SW480 (cell line): ENCODE measurements around the gene HM13.
"Not testable (repeated sequence)": the region's sequence is repeated elsewhere in the genome, so short reads cannot be mapped to it uniquely, and the experiment has no call there.

Experiments
- DNase-seq: peaks from one replicate; pipeline ENCODE4 v3.0.0-alpha.2; 2016; ENCODE audit warnings: low spot score

The HM13 gene

DNA sequence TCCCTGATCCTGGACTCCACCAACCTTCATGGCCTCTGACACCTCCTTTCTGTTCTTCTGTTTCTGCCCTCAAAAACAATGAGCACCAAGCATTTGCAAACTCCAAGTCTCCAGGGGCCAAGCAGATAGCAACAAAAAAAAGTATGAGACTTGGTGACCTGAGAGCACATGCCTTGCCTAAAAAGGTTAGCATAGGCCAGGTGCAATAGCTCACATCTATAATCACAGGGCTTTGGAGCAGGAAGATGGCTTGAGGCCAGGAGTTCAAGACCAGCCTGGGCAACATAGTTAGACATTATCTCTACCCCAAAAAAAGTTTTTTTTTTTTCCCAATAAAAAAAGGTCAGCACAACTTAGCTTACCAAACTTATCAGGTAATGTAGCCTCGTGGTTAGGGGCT is 13.7 kb upstream of the HM13 start:
- DNase-seq = no peak

DNA sequence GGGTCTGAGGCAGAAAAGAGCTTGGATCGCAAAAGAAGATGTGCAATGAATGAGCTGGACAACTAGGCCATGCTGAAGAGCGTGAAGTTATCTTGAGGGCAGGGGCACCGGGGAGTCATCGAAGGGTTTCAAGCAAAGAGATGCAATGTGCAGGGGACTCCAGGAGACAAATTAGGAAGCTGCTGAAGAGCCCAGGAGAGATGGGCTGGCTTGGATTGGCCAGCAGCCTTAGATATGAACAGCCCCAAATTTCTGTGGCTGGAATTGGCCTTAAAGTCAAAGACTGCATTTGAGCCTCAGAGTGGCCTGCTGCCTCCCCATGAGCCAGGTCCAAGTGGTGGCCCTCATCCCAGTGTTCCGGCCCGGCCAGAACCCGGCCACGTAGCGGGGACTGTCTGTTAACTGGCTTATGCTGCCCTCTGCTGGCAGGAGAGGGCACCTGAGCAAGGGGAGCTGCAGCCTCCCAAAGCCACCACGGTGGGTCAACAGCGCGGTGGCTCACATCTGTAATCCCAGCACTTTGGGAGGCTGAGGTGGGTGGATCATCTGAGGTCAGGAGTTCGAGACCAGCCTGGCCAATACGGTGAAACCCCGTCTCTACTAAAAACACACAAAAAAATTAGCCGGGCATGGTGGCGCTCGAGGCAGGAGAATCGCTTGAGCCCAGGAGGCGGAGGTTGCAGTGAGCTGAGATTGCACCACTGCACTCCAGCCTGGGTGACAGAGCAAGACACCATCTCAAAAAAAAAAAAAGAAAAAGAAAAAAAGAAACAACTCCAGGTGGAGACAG is 11.2 kb upstream of the HM13 start:
- peak; percentile 80 for DNase-seq

DNA sequence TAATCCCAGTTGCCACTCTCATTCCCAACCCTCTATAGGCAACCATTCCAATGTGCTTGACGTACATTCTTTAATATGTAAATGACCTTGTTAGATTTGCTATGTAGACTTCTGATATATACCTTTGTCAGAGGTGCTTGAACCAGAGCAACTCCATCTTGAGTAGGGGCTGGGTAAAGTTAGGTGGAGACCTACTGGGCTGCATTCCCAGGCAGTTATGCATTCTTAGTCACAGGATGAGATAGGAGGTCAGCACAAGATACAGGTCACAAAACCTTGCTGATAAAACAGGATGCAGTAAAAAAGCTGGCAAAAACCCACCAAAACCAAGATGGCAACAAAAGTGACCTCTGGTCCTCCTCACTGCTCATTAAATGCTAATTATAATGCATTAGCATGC is 8.3 kb upstream of the HM13 start:
- DNase-seq = no peak

DNA sequence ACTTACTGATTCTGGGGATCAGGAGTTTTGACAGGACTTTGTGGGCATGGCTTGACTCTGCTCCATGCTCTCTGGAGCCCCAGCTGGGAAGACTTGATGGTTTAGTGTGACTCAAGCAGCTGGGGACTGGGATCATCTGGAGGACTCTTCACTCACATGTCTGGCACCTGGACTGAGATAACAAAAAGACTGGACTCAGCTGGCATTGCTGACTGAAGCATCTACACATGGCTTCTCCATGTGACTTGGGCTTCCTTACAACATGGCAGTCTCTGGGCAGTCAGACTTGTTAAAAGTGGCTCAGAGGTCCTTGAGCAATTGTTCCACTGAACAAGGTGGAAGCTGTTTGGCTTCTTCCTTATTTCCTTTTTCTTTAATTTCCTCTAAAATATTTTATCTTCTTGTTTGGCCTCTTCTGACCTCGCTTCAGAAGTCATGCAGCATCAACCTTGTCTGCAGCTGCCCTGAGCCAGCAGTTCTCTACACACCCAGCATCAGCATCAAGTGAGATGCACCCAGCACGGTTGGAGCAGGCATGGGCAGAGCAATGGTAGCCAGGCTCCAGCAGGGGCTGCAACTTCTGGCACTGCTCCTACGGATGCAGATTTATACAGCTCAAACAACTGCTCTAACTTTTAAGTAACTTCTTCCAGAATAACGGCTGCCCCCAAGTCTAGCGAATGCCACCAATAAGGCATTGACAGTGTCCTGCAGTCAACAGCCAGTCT is 5.6 kb upstream of the HM13 start:
- DNase-seq = no peak

DNA sequence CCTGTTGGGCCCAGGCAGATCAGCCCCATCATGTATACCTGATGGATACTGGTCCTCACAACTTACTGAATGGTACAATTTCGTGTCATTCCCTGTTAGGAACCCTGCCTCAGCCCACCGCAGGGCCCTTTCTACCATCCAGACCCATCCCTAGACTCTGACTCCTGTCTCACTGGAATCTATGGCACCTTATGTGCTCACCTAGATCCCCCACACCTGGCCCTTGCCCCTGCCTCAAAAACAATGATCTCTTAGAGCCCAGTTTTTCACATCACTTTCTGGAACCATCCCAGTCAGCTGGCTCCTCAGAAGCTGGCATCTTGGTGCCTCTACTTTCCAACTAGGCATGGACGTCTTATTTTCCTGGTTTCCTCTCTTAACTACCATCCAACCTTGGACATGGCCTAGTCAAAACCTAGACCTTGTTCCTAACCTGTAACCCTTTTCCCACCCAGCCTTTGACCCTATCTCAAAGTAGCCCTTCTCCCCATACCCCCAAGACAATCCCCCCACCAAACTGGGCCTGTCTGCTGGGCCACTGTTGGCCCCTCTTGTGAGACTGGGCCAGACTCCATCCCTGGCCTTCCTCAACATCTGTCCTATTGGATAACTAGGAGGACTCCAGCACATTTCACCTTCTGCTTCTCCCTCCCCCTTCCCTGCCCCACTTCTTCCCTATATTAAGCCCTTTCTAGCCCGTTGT is 981 bp downstream of the HM13 start:
- no peak for DNase-seq

DNA sequence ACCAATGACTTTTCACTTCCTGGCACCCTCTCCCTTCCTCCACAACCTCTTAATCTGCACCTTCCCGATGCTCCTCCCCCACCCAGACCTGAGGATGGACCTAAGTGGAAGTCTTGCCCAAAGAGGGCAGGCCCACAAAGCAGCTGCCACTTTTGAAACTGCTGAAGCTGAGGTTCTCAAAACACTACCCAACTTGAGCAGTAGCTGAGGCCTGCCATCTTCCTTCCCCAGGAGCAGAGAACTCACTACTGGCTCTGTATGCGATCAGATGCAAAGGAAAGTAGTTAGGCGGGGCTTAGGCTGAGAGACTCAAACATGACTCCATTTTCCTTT is 1.5 kb downstream of the HM13 start:
- DNase-seq = no peak

DNA sequence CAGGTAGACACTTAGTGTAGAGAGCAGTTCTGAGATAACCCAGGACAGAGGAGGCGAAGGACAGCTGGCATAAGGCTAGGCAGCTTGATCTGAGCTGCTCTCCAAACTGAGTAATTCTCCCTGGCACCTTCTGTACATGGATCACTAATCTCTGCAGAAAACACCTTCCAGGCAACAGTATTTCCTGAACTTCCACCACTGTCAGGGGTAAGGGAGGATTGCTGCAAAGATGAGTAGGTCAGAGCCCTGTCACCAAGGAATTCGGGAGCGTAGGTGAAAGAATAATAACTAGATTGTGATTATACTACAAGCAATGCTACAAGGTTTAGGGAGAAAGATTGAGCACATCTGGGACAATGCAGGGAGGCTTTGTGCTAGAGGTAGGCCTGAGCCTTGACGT is 1.9 kb downstream of the HM13 start:
- no peak for DNase-seq

DNA sequence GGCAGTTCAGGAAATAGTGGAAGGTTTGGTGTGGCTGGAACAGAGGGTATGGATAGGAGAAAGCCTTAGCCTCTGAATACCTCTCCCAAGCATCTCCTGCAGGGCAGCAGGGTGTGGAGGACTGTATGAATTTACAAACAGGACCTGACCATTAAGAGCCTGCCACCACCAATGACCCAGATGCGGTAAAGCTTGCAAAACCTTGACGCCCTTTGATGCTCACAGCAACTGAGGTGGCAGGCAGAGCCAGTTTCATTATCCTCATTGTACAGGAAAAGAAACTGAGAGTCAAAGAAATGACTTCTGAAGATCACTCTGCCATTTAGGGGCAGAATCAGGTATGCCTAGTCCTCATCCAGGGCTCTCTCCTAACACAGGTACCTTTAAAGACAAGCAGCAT is 2.4 kb downstream of the HM13 start:
- no peak for DNase-seq

DNA sequence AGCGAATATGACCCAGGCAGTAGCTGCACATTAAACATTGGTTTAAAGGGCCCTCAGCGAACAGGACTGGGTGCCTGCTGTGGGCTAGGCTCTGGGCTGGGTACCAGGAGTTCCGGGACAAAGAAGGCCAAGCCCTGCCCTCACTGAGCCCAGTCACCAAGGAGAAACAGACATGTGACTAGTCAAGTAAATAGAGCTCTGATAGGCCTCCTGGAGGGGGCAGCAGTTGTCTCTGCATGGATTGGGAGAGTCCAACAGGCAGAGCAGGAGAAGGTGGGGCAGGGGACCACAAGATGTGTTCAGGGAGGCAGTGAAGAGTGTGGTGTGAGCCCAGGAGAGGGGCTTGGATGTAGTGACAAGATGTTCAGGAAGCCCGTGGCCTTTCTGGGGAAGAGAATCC is 3.1 kb downstream of the HM13 start:
- peak; percentile 40 for DNase-seq

DNA sequence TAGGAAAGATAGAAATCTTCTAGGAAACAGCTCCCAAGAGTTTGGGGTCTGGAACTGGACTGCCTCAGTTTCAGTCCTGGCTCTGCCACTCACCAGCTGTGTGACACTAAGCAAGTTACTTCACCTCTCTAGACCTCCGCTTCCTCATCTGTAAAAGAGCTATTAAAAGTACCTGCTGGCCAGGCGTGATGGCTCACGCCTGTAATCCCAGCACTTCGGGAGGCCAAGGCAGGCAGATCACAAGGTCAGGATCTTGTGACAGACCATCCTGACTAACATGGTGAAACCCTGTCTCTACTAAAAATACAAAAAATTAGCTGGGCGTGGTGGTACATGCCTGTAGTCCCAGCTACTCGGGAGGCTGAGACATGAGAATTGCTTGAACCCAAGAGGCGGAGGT is 7.0 kb downstream of the HM13 start:
- DNase-seq = not testable (repeated sequence)

DNA sequence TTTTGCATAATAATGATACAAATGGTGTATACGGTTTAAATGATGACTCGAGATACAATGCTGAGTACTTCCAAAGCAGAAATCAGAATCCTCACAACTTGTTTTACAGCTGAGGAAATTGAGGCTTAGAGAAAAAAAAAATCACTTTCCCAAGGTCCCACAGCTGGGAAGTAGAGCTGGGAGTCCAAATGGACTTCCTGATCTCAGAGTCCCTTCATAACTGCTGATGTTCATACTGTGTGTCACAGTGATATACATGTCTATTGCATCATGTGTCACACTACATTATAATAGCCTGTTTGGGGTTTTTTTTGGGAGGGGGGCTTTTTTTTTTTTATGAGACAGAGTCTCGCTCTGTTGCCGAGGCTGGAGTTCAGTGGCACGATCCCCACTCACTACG is 8.5 kb downstream of the HM13 start:
- no peak for DNase-seq

DNA sequence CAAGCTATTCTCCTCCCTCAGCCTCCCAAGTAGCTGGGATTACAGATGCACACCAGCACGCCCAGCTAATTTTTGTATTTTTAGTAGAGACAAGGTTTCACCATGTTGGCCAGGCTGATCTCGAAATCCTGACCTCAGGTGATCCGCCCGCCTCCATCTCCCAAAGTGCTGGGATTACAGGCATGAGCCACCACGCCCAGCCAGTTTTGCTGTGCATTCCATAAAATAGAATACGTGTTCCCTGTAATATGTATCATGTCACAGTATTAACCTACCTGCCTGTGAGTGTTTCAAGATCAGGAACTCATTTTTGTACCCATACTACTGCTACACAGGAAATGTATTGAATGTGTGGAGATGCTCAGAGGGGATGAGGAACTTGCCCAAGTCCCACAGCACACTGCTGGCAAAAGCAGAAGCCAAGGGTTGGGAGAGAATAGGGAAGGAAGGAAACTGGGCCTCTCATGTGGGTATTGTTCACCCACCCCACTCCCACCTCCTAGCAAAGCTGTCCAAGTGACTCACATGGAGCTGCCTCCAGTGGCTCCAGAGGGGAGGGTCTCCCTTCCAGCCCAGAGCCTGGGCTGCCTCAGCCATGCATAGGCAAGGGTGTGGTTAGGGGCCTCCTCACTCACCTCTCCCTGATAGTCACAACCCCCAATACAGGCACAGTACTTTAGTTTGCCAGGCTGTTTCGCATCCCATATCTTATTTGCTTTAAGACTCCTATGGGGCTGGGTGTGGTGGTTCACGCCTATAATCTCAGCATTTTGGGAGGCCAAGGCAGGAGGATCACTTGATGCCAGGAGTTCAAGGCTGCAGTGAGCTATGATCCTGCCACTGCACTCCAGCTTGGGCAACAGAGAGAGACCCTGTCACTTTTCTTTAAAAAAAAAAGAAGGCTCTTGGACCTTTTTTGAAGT is 9.4 kb downstream of the HM13 start:
- no peak for DNase-seq

DNA sequence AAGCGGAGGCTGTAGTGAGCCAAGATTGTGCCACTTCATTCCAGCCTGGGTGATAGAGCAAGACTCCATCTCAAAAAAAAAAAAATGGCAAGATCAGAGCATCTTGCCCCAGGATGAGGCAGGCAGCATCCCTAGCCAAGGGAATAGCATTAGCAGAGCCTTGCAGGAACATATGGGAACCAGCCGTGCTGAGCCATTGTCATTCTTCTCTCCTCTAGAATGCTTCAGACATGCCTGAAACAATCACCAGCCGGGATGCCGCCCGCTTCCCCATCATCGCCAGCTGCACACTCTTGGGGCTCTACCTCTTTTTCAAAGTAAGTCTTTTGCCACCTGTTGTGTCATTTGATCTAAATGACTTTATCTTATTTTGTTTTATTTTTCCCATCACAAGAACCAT is 13.0 kb downstream of the HM13 start:
- no peak for DNase-seq

DNA sequence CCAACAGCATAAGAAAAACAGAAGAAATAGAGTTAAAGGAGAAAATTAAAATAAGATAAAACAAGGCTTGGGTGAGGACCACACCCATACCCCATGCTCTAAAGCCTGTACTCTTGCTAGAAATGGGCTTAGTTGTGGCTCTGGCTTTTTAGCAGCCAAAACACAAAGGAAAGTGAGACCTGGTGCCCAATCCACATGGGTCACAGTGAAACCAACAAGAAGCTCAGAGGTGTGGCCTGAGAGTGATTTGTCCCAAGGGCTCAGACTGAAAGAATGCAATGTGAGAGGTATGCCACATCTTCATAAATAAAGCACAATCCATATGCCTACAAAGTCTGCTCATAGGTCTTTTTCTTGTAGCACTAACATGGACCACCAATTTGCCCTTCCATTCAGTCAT is 21.1 kb downstream of the HM13 start:
- DNase-seq = no peak

DNA sequence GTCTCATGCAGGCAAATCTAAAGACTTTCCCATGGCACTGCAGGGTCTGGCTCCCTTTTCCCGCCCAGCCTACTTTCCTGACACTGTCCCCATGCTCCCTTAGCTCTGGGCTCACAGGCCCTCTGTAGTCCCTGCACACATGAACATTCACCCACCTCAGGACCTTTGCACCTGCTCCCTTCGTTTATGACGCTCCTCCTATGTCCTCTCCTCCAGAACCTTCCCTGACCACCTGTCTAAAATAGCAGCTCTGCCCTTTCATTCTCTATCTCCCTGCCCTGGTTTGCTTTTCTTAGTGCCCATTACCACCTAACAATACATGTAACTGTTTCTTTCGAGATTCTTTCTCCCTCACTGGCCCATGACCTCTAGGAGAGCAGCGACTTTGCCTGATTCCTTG is 22.3 kb downstream of the HM13 start:
- DNase-seq = no peak

DNA sequence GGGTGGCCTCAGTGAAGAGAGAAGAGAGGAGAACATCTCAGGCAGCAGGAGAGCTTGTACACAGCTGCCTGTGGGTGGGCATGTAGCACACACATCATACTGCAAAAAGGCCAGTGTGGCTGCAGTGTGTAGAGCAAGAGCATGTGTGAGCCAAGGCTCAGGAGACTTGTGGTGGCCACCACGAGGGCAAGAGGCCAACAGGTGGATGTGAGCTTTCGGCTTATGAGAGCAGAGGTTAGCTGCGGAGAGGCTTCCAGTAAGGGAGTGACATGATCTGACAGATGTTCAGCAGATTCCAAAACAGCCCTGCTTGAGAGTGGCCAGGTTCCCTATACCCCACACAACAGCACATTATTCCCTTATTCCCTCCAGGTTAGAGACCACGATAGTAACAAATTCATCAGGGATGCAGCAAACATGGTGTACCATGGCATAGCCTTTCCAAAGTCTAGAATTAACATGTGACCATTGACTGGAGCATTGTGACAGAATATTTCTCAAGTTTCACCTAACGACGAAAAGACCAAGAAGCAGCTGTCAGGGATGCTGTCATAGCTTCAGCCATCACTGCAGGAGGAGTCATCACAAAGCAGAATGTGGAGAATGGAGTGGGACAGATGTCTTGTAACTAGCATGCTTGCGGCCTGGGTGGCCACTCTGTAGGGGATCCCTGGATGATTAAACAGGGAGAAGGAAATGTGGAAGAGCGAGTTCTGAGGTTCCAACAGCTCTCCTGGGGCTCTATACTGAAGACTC is 23.1 kb downstream of the HM13 start:
- no peak for DNase-seq

DNA sequence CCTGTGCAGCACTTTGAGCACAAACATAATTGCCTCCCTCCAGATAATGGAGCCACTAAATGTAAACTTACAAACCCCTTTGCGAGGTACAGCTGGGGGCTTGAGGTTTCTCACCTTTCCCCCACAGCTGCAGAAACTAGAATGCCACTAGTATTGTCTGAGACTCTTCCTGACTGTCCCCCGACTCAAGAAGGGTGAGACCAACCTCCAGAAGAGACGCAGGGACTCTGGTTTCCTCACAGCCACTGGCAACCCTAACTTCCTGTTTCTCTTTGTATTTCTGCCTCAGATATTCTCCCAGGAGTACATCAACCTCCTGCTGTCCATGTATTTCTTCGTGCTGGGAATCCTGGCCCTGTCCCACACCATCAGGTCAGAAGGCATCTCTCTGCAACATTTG is 23.6 kb downstream of the HM13 start:
- no peak for DNase-seq

DNA sequence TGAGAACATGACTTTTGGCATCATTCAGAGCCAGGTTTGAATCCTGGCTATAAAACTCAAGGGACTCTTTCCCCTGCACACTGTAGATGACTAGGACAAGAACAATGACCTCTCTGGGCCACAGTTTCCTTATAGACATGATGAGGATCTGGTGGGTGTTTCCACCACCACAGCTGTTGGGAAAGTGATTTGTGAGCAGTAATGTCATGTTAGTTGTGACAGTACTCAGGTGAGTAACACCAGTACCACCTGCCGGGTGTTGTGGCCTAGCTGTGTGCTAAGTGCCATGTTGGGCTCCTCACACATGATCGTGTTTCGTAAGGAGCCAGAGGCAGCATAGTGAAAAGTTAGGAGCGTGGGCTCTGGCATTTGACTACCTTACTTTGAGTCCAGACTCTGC is 24.1 kb downstream of the HM13 start:
- no peak for DNase-seq

DNA sequence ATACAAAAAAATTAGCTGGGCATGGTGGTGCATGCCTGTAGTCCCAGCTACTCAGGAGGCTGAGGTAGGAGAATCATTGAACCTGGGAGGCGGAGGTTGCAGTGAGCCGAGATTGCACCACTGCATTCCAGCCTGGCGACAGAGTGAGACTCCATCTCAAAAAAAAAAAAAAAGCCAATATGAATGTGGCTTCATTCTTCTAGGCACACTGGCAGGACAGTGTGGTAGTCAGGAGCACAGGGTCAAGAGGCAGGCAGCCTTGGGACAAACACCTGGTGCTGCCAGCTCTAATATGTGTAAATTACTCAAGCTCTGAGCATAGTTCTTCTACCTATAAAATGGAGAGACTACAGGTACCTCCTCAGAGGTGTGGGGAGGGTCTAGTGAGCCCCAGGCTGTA is 25.4 kb downstream of the HM13 start:
- not testable (repeated sequence) for DNase-seq

DNA sequence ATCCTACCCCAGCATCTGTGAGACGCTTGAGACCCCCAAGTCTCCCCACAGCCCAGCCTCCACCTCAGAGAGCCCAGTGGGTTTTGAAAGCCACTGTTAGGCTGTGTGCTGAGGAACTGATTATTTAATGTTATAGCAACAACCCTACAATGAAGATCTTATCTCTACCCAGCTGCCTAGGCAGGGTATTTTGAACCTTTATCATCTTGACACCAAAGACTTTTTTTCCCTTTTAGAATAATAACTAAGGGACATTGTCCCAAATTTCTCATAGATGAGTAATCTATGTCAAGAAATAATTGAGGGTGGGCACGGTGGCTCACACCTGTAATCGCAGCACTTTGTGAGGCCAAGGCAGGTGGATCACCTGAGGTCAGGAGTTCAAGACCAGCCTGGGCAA is 26.2 kb downstream of the HM13 start:
- DNase-seq = no peak

DNA sequence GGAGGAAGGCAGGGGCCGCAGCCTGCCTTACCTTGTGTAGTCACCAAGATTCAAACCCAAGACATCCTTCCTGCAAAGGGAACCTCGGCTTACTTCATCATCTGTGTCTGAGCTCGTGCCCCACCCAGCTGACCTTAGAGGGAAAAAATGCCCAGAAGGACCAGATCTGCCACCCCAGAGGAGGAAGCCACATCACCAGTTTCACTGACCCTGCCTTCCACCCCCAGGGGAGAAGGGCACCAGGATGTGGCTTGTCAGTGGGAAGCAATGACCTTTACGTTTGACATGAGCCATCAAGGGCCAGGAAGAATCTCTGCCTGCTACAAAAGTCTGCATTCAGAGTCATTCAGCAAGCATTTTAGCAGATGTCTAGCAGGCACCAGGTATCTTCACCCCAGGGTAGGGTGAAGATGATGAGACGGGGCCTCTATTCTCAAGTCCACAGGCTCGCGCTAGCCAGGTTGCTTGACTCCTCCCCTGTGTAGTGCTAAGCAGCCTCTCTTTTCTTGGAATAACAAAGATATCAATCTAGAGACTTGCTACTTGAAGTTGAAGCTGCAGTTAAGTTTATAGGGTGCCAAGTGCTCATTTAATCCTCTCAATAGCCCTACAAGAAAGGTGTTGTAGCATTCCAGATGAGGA is 28.1 kb downstream of the HM13 start:
- no peak for DNase-seq
